HG03378 (cell line): ENCODE data around the gene PEX16.

Source experiments
- ATAC-seq: cut with Tn5 transposase; IDR thresholded peaks from one replicate; pipeline ENCODE4 v1.9.1; 2021; ENCODE audit warnings: mild to moderate bottlenecking, moderate library complexity; ENCODE audit not compliant: unreplicated experiment

Gene PEX16

GRCh38 chr11:45917623-45918330 is at the start of gene PEX16:
Gene PEX16 (minus strand): TSS chr11:45917877. CDS start chr11:45917811, 66 bp downstream.
- peak; percentile 81 for ATAC-seq

DNA sequence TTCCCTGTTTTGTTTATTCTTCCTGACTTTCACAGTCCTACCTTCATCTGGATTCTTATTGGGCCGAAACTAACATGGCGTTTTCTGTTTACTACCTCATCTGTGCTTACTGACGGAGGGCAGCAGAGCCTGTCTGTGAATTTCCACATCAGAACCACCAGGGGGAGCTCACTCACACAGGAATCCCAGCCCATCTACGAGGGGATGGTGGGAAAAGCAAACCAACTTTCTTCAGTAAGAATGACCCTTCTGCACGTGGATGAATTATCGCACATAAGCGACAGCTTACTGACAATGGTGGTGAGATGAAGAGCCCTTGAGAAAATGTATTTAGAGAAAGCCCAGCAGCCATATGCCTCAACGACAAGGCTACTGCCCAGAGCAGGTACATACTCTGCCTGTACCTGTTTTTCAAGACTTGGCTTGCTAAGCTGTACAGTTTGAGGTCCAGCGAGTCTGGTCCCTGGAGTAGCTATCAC is 47.3 kb upstream of the PEX16 start:
- peak; percentile 65 for ATAC-seq

DNA sequence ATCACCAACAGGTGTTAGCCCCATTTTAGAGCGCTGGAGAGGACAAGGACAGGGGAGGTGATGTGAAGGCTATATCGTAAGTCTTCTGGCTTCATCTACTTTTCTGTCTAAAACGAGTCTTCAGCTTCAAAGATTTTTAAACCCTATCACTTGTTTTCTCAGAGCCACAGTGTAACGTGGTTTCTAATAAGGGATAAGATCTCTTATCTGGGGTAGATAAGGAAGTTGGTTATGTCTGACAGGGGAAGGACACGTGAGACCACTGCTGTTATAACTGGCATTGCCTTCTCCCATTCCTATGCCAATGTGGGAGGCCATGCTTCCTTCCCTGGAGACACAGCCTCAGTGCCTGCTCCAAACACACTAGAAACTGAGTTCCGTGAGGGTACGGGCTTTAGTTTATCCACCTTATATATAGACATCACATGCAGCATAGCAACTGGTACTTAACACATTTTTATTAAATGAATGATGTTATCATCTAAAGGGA is 44.1 kb upstream of the PEX16 start:
- no peak for ATAC-seq

- no peak for ATAC-seq
Observed at GRCh38 chr11:45960387-45961095, 42.9 kb upstream of the PEX16 start.

GRCh38 chr11:45959851-45960250 is 42.2 kb upstream of the PEX16 start:
- no peak for ATAC-seq

DNA sequence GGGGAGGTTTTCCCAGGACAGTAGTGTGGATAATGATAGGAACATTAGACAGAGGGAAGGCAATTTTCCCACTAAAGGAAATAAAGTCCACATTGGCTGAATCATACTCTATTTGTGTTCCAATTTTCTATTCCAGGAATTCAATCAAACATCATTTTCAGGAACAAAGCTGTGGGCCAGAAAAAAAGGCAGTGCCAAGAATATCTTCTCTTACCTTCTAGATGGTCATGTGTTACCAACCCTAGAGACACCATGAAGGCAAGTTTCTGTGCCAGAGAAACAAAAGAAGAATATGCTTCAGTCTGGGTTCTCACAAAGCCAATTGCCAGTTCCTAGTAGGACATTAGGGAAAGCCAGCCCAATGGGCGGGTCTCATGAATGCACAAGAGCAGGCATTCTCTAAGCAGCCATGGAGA is 32.3 kb upstream of the PEX16 start:
- no peak for ATAC-seq

DNA sequence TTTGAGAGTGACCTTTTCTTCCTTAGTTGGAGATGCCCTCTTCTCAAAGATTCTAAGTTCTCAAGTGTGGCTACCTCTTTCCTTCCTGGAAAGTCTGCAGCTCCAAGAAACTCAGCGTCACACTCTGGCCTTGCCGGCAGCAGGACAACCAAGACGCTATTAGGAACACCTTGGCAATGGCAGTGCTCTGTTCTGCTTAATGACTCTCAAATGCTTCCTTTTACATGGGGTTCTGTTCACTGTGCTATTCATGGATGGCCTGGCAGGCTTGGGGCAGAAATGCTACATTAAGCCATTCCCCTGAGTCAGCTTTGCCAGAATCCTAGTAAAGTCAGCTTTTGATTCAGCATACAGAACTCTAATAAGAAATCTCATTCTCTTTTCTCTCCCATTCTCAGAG is 30.7 kb upstream of the PEX16 start:
- ATAC-seq, result no peak

- ATAC-seq, result no peak
Observed at GRCh38 chr11:45947885-45948284, 30.2 kb upstream of the PEX16 start.

DNA sequence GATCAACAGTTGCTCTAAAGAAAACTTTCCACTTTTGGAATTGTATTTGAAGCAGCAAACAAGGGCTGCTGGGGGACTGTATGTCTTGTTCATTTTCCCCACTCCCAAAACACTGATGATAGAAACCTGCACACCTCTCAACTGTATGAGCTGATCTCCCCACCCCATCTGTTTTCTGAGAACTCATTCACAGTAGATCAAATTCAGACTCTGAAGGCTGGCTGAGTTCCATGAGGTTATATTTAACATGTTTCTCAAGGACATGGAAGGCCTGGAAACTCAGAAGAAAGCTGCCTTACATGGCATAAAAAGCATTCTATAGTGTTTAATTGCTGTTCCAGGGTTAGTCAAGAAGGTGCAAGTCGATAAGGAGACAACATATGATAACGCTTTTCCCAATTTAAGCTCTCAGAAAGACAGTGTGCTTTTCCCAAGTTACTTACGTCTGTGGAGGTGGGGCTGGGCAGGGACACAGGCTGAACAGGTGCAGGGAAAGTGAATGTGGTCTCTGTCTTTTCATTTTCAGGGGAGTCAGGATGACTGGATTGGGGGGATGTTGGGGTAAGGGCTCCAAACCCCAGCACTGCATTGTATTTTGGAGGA is 27.8 kb upstream of the PEX16 start:
- no peak for ATAC-seq

- ATAC-seq, result no peak
Observed at GRCh38 chr11:45942381-45942780, 24.7 kb upstream of the PEX16 start.

- no peak for ATAC-seq
Observed at GRCh38 chr11:45941285-45941684, 23.6 kb upstream of the PEX16 start.

DNA sequence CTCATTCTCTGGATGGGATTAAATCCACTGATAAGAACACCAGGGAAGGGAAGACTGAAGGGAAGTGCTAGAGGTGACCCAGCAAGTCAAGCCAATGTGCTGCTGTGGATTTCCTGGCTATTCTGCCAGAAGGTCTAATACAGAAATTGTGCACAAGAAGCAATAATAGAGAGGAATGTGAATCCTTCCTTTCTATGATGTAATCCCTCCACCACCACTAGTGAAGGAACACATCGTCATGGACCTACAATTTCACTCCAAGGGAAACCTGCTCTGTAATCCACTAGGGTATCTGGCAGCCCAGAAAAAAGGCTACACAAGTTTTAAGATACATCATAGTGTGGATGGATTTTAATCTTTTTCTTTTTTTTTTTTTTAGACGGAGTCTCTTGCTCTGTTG is 22.2 kb upstream of the PEX16 start:
- no peak for ATAC-seq

DNA sequence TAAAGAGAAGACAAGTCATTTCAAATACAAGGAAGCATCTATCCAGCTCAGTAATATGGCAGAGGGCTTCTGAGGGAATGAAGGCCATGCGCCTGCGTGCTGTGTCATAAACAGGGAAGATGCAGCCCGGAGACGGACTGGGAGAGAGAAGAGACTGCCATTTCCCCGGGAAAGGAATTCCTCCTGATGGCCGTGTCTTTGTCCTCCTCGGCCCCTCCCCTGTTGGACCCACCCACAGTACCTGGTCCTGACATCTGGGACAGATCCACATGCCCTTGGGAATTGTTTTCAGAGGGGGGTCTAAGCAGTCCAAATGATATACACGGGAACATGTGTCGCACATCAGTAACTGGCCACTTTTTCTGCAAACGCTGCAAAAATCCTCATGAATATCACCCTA is 20.2 kb upstream of the PEX16 start:
- ATAC-seq, result no peak

DNA sequence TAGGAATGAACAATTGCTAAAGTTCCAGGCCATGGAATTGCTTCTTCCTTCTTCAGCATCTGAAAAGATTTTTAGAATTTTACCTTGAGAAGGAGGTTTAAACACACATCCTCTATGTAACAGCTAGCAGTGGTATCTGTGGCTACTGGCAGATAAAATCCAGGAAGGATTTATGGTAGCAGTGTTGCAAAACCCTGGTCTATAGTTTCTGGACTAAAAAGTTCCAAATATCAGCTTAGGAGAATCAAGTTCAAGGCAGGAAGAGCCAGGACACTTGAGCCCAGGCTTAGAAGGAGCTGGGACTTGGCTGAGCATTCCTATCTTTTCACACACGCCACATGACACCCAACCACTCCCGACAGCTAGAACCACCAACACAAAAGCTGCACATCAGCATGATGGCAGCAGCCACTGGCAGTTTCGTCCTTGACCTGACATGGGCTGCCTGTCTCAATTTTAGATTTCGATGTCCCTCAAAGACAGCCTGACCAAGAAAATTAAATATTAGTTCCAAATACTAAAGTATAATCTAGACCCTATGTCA is 18.9 kb upstream of the PEX16 start:
- no peak for ATAC-seq

GRCh38 chr11:45935349-45936064 is 17.8 kb upstream of the PEX16 start:
- no peak for ATAC-seq

GRCh38 chr11:45934580-45935318 is 17.1 kb upstream of the PEX16 start:
- ATAC-seq, result no peak

DNA sequence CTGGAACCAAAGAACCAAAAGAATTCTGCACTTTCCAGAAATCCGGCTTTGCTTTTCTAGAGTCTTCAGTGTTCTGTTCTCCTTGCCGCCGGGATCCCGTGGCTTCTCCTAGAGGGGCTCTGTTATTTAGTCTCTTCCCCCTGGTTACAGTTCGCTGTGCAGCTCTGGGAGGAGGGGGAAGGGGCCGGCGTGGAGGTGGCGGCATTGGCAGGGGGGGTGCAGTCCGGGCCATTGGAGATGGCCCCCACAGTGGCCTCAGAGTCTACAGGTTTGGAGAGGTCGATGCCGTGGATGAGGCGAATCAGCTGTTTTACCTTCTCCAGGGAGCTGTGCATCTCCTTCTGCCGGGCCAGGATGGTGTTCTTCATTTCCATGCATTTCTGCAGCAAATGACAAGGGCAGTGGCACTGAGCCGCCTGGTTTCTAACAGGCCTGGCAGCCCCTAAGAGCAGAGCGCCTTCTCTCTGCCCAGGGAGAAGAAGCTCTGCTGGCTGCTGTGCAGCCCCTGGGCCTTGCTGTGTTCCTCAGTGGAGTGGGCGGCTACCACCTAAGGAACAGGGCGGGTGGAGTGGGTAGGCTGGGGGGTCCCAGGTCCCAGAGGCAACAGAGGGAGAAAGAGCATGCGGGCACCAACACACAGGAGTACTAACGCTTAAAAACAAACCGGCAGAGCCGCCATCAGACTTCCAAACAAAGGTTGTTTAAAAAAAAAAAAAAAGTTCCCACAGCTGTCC is 16.3 kb upstream of the PEX16 start:
- no peak for ATAC-seq

DNA sequence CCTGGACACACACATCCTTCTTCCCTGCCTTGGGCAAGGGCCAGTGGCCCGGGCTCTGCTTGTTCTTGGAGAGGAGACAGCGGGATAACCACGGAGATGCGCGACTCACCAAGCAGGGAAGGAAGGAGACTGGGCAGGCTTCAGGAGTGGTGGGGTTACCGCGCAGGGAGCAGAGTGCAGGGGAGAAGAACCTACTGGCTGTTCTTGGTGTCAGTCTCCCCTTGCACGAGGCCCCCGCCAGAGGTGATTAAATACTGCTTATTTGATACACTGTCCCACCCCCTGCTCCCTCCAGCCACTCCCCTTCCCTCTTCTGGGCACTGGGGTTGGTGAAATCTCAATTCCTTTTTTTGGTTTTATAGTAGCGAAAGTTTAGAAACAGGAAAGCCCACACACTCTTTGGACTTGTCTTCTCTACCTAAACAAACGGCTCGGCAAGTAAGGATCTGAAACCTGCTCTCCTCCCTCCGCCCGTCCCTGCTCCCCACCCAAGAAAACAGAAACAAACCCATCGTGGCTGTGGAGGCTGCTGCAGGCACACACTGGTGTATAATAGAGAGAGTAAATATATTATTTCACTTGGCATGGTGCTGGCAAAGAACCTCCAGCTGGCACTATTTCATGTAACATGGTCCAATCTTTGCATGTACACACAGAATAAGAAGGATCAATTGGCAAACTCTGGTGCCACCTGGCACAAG is 15.6 kb upstream of the PEX16 start:
- ATAC-seq, result no peak

- no peak for ATAC-seq
Observed at GRCh38 chr11:45932217-45932616, 14.5 kb upstream of the PEX16 start.
